ENCODE measurements around the gene PNPLA6.

DNA sequence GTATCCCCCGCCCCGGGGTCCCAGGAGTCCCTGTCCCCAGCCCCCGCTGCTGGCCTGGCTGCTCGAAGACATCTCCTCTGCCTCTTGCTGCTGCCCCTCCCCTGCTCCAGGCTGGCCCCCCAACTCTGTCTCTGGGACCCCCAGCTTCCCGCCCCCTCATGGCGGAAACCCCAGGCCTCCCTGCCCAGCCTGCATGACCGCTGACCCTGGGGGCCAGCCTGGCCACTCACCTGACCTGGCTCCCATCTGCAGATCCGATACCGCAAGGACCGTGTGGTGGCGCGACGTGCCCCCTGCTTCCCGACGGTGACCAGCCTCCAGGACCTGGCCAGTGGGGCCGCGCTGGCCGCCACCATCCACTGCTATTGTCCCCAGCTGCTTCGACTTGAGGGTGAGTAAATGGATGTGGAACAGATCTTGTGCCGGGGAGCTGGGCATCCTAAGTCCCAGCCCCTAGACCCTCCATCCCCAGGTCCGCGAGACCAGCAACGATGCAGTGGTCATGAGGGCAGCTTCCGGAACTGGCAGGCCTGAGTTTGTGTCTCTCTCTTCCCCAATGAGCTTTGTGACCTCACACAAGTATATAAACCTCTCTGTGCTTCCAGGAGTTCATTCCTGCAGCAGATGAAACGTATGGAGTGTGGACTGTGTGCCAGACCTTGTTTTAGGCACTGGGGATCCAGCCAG lies 72.5 kb downstream of the PNPLA6 start:
- TF ChIP-seq POLR2AphosphoS5 (IDR thresholded peaks at IDR 0.05; ENCODE audit: borderline replicate concordance, low read depth, low read length): no peak
- TF ChIP-seq EZH2 (IDR thresholded peaks at IDR 0.05): no peak
